ENCODE measurements around the gene SPEF2.

Gene SPEF2

GRCh38 chr5:35656721-35657120, 39.1 kb downstream of the SPEF2 start:
- H3K36me3 ChIP-seq = no peaks in the 10 kb centered on the region
- no peaks in the 10 kb centered on the region for H3K27me3 ChIP-seq
- no peak overlapping the region for H3K4me3 ChIP-seq (ENCODE audit: low read depth in 1 of 2, low read length in 1 of 2)
- no peaks in the 10 kb centered on the region for H3K4me1 ChIP-seq (ENCODE audit: control insufficient read depth in 1 of 2, insufficient read depth in 1 of 2, low read depth in 1 of 2, low read length in 1 of 2)
- no peaks in the 10 kb centered on the region for H3K9me3 ChIP-seq
- no peak overlapping the region for H3K27ac ChIP-seq
- TF ChIP-seq CTCF (IDR thresholded peaks at IDR 0.05) = no peak

GRCh38 chr5:35657877-35658276, 40.2 kb downstream of the SPEF2 start:
- Histone ChIP-seq H3K9me3 (no peaks in the 10 kb centered on the region), H3K4me1 (ENCODE audit: control insufficient read depth in 1 of 2, insufficient read depth in 1 of 2, low read depth in 1 of 2, low read length in 1 of 2) (no peaks in the 10 kb centered on the region), H3K36me3 (no peaks in the 10 kb centered on the region), H3K27me3 (no peaks in the 10 kb centered on the region), H3K27ac (no peak overlapping the region), H3K4me3 (ENCODE audit: low read depth in 1 of 2, low read length in 1 of 2) (no peak overlapping the region)
- TF ChIP-seq CTCF (IDR thresholded peaks at IDR 0.05) = no peak

- H3K4me3 ChIP-seq (ENCODE audit: low read depth in 1 of 2, low read length in 1 of 2) = no peak overlapping the region
- no peaks in the 10 kb centered on the region for H3K27me3 ChIP-seq
- H3K27ac ChIP-seq = no peak overlapping the region
- no peaks in the 10 kb centered on the region for H3K9me3 ChIP-seq
- no peaks in the 10 kb centered on the region for H3K4me1 ChIP-seq (ENCODE audit: control insufficient read depth in 1 of 2, insufficient read depth in 1 of 2, low read depth in 1 of 2, low read length in 1 of 2)
- no peaks in the 10 kb centered on the region for H3K36me3 ChIP-seq
- no peak for TF ChIP-seq CTCF (IDR thresholded peaks at IDR 0.05)
These were observed 41.9 kb downstream of the SPEF2 start for GRCh38 chr5:35659556-35659955.

GRCh38 chr5:35660451-35660850, 42.8 kb downstream of the SPEF2 start:
- Histone ChIP-seq H3K27ac (no peak overlapping the region), H3K27me3 (no peaks in the 10 kb centered on the region), H3K36me3 (no peaks in the 10 kb centered on the region), H3K4me1 (ENCODE audit: control insufficient read depth in 1 of 2, insufficient read depth in 1 of 2, low read depth in 1 of 2, low read length in 1 of 2) (peaks cover 0 to 4% of the 10 kb centered on the region in 2 experiments), H3K4me3 (ENCODE audit: low read depth in 1 of 2, low read length in 1 of 2) (no peak overlapping the region), H3K9me3 (no peaks in the 10 kb centered on the region)
- TF ChIP-seq CTCF (IDR thresholded peaks at IDR 0.05) = no peak

GRCh38 chr5:35664584-35664983, 46.9 kb downstream of the SPEF2 start:
- no peak for TF ChIP-seq CTCF (IDR thresholded peaks at IDR 0.05)
- Histone ChIP-seq H3K27ac (no peak overlapping the region), H3K4me1 (ENCODE audit: control insufficient read depth in 1 of 2, insufficient read depth in 1 of 2, low read depth in 1 of 2, low read length in 1 of 2) (peaks cover 0 to 4% of the 10 kb centered on the region in 2 experiments), H3K9me3 (no peaks in the 10 kb centered on the region), H3K27me3 (no peaks in the 10 kb centered on the region), H3K36me3 (no peaks in the 10 kb centered on the region), H3K4me3 (ENCODE audit: low read depth in 1 of 2, low read length in 1 of 2) (no peak overlapping the region)

- no peak for TF ChIP-seq CTCF (IDR thresholded peaks at IDR 0.05)
- H3K4me1 ChIP-seq (ENCODE audit: control insufficient read depth in 1 of 2, insufficient read depth in 1 of 2, low read depth in 1 of 2, low read length in 1 of 2) = peaks cover 0 to 4% of the 10 kb centered on the region in 2 experiments
- no peak overlapping the region for H3K4me3 ChIP-seq (ENCODE audit: low read depth in 1 of 2, low read length in 1 of 2)
- no peaks in the 10 kb centered on the region for H3K36me3 ChIP-seq
- H3K27me3 ChIP-seq = no peaks in the 10 kb centered on the region
- no peaks in the 10 kb centered on the region for H3K9me3 ChIP-seq
- no peak overlapping the region for H3K27ac ChIP-seq
These were observed 47.4 kb downstream of the SPEF2 start for GRCh38 chr5:35665096-35665495.
